ENCODE results near the gene PEX11B. TPM values are rescaled to one million over a fixed set of nuclear protein-coding genes. Genes with fewer than 3 reads are reported as not detected.
A peak's percentile ranks its signal among the peaks of the same experiment; 100 is the strongest.

PEX11B gene
- total RNA-seq, 2 donors from 2014 or later = 20.1 to 21.2 TPM

DNA sequence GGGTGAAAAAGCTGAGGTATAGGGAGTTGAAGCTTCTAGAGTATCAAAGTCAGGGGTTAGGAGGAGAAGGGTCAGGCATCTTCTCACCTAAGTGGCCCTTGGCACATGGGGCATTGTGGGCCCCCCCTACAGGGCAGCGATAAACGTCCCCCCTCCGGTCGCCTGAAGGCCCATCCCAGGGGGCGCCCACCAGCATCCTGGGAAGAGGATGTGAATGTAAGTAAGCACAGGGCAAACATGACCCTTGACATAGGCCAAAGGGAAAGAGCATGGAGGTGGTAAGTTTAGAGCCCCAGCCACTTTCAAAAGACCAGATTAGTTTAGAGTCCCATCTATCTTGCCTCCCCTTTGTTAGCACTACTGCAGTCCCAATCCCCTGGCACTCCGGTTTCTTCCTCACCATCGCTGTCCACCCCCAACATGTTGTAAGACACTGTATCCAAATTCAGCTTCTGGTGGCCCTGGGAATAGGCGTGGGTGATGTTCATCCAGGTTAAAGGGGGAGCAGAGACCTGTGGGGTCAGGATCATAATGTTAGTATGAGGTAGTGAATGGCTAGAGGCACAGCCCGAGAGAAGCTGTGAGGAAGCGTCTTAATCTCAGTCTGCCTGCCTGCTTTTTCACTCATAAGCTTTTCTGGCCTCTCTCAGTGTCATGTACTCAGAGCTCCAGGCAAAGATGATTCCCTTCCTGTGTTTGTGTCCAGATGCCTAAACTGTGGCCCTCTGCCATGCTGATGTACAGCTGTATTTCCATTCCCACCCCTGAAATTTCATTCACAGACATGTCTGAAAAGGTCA lies 11.4 kb downstream of the PEX11B start:
- Histone ChIP-seq H3K36me3 (peaks cover 17% of the 10 kb centered on the region), H3K4me3 (no peak overlapping the region), H3K4me1 (peaks cover 0 to 18% of the 10 kb centered on the region in 2 donors), H3K27ac (peak overlapping the region in 1 of 2 donors; percentile 33), H3K27me3 (no peaks in the 10 kb centered on the region), H3K9me3 (no peaks in the 10 kb centered on the region)
- no peak for DNase-seq (ENCODE audit: low spot score)
- TF ChIP-seq, protein P1, sequence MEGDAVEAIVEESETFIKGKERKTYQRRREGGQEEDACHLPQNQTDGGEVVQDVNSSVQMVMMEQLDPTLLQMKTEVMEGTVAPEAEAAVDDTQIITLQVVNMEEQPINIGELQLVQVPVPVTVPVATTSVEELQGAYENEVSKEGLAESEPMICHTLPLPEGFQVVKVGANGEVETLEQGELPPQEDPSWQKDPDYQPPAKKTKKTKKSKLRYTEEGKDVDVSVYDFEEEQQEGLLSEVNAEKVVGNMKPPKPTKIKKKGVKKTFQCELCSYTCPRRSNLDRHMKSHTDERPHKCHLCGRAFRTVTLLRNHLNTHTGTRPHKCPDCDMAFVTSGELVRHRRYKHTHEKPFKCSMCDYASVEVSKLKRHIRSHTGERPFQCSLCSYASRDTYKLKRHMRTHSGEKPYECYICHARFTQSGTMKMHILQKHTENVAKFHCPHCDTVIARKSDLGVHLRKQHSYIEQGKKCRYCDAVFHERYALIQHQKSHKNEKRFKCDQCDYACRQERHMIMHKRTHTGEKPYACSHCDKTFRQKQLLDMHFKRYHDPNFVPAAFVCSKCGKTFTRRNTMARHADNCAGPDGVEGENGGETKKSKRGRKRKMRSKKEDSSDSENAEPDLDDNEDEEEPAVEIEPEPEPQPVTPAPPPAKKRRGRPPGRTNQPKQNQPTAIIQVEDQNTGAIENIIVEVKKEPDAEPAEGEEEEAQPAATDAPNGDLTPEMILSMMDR (IDR thresholded peaks at IDR 0.05) = no peak

DNA sequence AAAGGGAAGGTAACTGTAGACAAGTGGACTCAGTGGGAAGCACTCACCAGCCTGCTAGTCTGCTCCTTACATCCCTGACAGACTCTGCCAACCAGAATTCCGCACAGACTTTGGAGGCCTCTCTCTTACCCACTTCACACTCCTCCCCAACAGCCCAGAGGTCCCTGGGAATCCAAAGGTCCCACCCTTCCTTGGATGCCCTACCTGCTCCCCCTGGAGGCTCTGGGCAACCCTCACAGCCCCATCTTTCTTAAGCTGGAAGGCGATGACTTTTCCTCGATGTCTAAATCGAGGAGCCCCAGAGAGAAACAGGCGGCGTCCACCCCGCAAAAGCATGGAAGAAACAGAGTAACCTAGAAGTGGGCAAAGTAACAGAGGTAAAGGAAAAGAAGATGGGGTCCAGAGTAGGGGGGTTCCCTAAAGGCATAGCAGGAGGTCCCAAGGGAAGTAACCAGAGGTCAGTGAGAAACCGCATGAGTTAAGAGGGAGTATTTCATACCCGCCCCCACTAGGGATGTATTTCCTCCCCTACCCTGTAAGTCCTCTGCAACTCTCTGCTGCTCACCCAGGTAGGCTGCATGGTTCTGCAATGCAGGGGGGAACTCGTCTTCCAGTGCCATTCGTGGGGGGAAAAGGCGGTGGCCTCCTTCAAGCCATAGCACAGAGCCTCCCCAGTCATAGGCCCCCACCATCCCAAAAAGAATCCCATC lies 17.1 kb downstream of the PEX11B start:
- Histone ChIP-seq H3K4me1 (no peaks in the 10 kb centered on the region), H3K36me3 (no peaks in the 10 kb centered on the region), H3K27ac (no peak overlapping the region), H3K27me3 (no peaks in the 10 kb centered on the region), H3K9me3 (no peaks in the 10 kb centered on the region), H3K4me3 (no peak overlapping the region)
- no peak for DNase-seq (ENCODE audit: low spot score)
- TF ChIP-seq, protein P1 (IDR thresholded peaks at IDR 0.05) = no peak

DNA sequence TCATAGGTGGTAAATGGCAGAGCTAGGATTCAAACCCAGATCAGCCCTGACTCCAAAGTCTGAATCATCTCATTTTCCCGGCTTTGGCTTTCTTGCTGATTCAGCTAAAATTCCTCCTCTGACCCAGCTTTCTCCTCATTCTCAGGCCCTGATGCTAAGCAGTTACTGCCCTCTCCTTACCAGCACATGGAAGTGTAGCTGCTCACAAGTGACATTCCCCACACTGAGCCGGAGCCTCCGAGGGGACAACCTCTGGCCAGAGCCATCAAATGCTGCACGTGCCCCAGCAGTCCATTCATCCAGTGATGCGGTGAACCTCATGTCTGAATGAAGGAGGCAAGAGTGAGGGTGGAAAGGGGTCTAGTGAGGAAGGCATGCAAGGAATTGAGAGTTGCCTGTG lies 19.8 kb downstream of the PEX11B start:
- TF ChIP-seq, protein P1 (IDR thresholded peaks at IDR 0.05) = no peak
- Histone ChIP-seq H3K27ac (no peak overlapping the region), H3K27me3 (no peaks in the 10 kb centered on the region), H3K4me1 (no peaks in the 10 kb centered on the region), H3K9me3 (no peaks in the 10 kb centered on the region), H3K4me3 (no peak overlapping the region), H3K36me3 (no peaks in the 10 kb centered on the region)
- no peak for DNase-seq (ENCODE audit: low spot score)

DNA sequence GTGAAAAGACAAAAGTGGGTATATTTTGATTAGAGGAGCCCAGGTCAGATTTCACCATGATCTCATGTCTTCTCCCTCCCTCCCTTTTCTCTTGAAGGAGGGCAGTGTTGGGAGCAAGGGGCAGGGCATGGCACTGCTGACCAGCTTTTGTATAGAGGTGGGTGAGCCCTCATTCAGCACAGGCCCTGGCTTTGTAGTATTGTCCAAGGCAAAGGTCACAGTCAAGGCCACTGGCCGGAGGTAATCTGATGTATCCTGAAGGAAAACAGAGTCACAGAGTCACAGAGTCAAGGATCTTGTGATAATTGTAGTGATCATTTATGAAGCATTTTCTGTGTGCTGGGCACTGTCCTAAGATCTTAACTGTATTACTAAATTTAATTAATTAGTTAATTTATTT lies 20.5 kb downstream of the PEX11B start:
- Histone ChIP-seq H3K27ac (no peak overlapping the region), H3K4me3 (no peak overlapping the region), H3K4me1 (peaks cover 0 to 4% of the 10 kb centered on the region in 2 donors), H3K9me3 (no peaks in the 10 kb centered on the region), H3K36me3 (no peaks in the 10 kb centered on the region), H3K27me3 (no peaks in the 10 kb centered on the region)
- no peak for DNase-seq (ENCODE audit: low spot score)
- TF ChIP-seq, protein P1 (IDR thresholded peaks at IDR 0.05) = no peak

DNA sequence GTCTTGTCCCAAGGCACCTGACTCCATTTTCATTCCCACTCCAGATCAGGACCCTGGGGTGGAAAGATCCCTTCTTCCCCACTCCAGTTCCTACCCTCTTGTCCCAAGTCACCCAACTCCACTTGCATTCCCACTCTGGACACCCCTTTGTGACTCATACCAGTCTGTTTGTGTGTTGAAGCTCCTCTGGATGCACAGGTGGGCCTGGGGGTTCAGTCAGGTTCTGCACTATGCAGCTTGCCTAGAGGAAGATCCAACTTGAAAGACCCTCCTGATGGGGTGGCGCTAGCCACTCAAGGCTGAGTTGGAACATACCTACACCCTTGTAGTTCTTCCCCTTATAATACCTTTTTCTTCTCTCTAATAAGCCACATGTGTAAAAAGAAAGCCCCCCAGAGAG lies 23.0 kb downstream of the PEX11B start:
- H3K4me1 ChIP-seq = peaks cover 0 to 27% of the 10 kb centered on the region in 2 donors
- H3K36me3 ChIP-seq = no peaks in the 10 kb centered on the region
- no peak for DNase-seq (ENCODE audit: low spot score)
- H3K27ac ChIP-seq = no peak overlapping the region
- no peak overlapping the region for H3K4me3 ChIP-seq
- H3K27me3 ChIP-seq = no peaks in the 10 kb centered on the region
- no peaks in the 10 kb centered on the region for H3K9me3 ChIP-seq
- TF ChIP-seq, protein P1 (IDR thresholded peaks at IDR 0.05) = no peak

Measured in right atrium auricular region (tissue), 2 donors.